ENCODE data around the gene STK36.

The STK36 gene

GRCh38 chr2:218720048-218721041 lies 48.5 kb downstream of the STK36 start:
- no peak overlapping the region for H3K27ac ChIP-seq
- TF ChIP-seq ZFX (IDR thresholded peaks at IDR 0.05) (no peak), CTCF (conservative IDR thresholded peaks at IDR 0.05) (no peak)

GRCh38 chr2:218721488-218721887 lies 49.6 kb downstream of the STK36 start:
- no peak overlapping the region for H3K27ac ChIP-seq
- no peak for TF ChIP-seq CTCF (conservative IDR thresholded peaks at IDR 0.05)
- TF ChIP-seq ZFX (IDR thresholded peaks at IDR 0.05), result no peak

- no peak overlapping the region for H3K27ac ChIP-seq
- TF ChIP-seq CTCF (conservative IDR thresholded peaks at IDR 0.05) (no peak), ZFX (IDR thresholded peaks at IDR 0.05) (no peak)
Measured at GRCh38 chr2:218721934-218722333, 50.0 kb downstream of the STK36 start.

GRCh38 chr2:218722419-218722818 lies 50.5 kb downstream of the STK36 start:
- no peak for TF ChIP-seq ZFX (IDR thresholded peaks at IDR 0.05)
- TF ChIP-seq CTCF (conservative IDR thresholded peaks at IDR 0.05), result no peak
- no peak overlapping the region for H3K27ac ChIP-seq

GRCh38 chr2:218722876-218723785 lies 51.2 kb downstream of the STK36 start:
- no peak overlapping the region for H3K27ac ChIP-seq

GRCh38 chr2:218726004-218726574 lies 54.2 kb downstream of the STK36 start:
- TF ChIP-seq CTCF (conservative IDR thresholded peaks at IDR 0.05) (no peak), ZFX (IDR thresholded peaks at IDR 0.05) (no peak)
- no peak overlapping the region for H3K27ac ChIP-seq

More at GRCh38 chr2:218722876-218723785, 51.2 kb downstream of the STK36 start:
- no peak for TF ChIP-seq ZFX (IDR thresholded peaks at IDR 0.05)
- TF ChIP-seq CTCF (conservative IDR thresholded peaks at IDR 0.05), result no peak
